WTC11 (cell line): ENCODE results near the gene GHRHR.

Experiments
- MAX ChIP-seq: sonication (generic); formaldehyde crosslinking; IDR thresholded peaks from 2 replicates; pipeline ENCODE4 v1.8.0; 2022; ENCODE audit warnings: mild to moderate bottlenecking, missing genetic modification reagents
- TEAD4 ChIP-seq: sonication (generic); formaldehyde crosslinking; IDR thresholded peaks from 2 replicates; pipeline ENCODE4 v1.8.0; 2022; ENCODE audit warnings: mild to moderate bottlenecking, missing genetic modification reagents

- TF ChIP-seq MAX (CRISPR knock-in tag) (no peak), TEAD4 (CRISPR knock-in tag) (no peak)
Observed at GRCh38 chr7:30931929-30932540, 31.7 kb upstream of the GHRHR start.
